IPS-15b (cell line): ENCODE data around the gene TMCO4.
"Not testable (repeated sequence)": the region's sequence is repeated elsewhere in the genome, so short reads cannot be mapped to it uniquely, and the experiment has no call there.

Experiments used
- H3K27me3 ChIP-seq: one replicate; pipeline ENCODE4 v1.6.1; 2013; ENCODE audit warnings: low read length; ENCODE audit not compliant: control insufficient read depth, insufficient read depth
- H3K36me3 ChIP-seq: one replicate; pipeline ENCODE4 v1.6.1; 2013; ENCODE audit warnings: low read length; ENCODE audit not compliant: control insufficient read depth, insufficient read depth
- H3K4me1 ChIP-seq: one replicate; pipeline ENCODE4 v1.6.1; 2013; ENCODE audit warnings: mild to moderate bottlenecking, low read length; ENCODE audit not compliant: control insufficient read depth, insufficient read depth
- H3K4me3 ChIP-seq: one replicate; pipeline ENCODE4 v1.5.1; 2013; ENCODE audit warnings: low read depth, low read length
- H3K9ac ChIP-seq: one replicate; pipeline ENCODE4 v1.6.1; 2013; ENCODE audit warnings: low read depth, mild to moderate bottlenecking, low read length
- H3K9me3 ChIP-seq: one replicate; pipeline ENCODE4 v1.6.1; 2013; ENCODE audit warnings: mild to moderate bottlenecking, low read length; ENCODE audit not compliant: control insufficient read depth, insufficient read depth

The TMCO4 gene

DNA sequence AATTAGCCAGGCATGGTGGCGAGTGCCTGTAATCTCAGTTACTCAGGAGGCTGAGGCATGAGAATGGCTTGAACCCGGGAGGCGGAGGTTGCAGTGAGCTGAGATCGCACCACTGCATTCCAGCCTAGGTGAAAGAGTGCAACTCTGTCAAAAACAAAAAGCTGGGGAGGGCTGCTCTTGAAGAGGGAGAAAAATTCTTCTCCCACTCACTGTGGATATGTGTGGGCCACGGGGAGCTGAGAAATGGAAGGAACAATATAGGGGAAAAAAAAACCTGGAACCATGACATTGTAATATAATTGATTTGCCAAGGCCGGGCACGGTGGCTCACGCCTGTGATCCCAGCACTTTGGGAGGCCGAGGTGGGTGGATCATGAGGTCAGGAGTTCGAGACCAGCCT is 163.0 kb downstream of the TMCO4 start:
- not testable (repeated sequence) for H3K27me3 ChIP-seq, H3K4me1 ChIP-seq, H3K9ac ChIP-seq, H3K9me3 ChIP-seq, H3K36me3 ChIP-seq, H3K4me3 ChIP-seq

DNA sequence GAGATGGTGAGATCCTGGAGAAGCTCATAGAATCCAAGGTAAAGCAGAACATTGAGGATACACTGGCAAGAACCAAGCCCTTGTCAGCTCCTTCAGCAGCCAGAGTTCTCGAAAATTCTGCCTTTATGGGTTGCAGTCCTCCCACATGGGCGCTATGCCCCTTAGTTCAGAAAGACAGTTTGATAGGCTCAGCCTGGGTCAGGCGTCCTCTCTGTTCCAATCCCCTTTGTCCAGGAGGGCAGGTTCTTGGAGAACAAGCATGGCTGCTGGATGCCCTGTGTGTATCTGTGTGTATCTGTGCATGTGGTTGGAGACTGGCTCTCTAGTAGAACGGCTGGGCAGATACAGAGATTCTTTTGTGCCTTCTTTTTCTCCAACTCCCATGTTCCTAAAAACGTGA is 163.7 kb downstream of the TMCO4 start:
- no peak overlapping the region for H3K9ac ChIP-seq
- no peak overlapping the region for H3K4me3 ChIP-seq
- H3K27me3 ChIP-seq: no peaks in the 10 kb centered on the region
- no peaks in the 10 kb centered on the region for H3K9me3 ChIP-seq
- peaks cover 6% of the 10 kb centered on the region for H3K4me1 ChIP-seq
- H3K36me3 ChIP-seq: no peaks in the 10 kb centered on the region

DNA sequence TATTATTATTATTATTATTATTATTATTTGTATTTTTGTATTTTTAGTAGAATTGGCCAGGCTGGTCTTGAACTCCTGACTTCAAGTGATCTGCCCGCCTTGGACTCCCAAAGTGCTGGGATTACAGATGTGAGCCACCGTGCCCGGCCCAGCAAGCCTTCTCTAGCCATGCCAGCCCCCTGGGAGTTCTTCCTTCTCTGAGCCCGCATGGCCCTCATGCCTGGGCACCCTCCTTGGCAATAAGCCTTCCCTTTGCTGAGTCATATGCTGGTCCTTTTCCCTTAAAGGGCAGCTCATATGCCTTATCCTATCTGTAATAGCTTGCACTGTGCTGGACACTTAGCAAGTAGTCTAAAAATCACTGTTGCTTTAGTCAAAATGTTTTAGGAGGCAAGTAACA is 164.1 kb downstream of the TMCO4 start:
- Histone ChIP-seq H3K9me3 (no peaks in the 10 kb centered on the region), H3K4me3 (no peak overlapping the region), H3K36me3 (no peaks in the 10 kb centered on the region), H3K4me1 (peaks cover 7% of the 10 kb centered on the region), H3K27me3 (no peaks in the 10 kb centered on the region), H3K9ac (no peak overlapping the region)

- H3K4me1 ChIP-seq, H3K4me3 ChIP-seq, H3K36me3 ChIP-seq, H3K27me3 ChIP-seq, H3K9me3 ChIP-seq, H3K9ac ChIP-seq: not testable (repeated sequence)
Measured at GRCh38 chr1:19635064-19635463, 164.7 kb downstream of the TMCO4 start.

DNA sequence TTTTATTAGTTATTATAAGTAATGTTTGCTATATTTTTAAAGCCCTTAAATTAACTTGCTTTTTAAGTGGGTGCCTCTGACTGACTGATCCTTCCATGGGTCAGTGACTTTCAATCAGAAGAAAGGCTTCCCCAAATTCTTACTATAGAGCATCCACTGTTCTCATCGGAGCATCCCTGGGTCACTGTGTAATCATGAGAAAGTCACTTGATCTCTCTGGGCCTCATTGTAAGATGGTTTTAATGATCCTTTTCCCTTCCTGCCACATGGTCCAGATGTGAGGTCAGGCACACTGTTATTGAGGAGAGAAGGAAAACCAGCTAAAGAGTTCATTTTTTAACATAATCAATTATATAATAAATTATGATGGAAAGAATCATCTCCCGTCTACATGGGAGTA is 166.6 kb downstream of the TMCO4 start:
- H3K4me1 ChIP-seq: peaks cover 10% of the 10 kb centered on the region

More for the DNA sequence above, 166.6 kb downstream of the TMCO4 start:
- no peaks in the 10 kb centered on the region for H3K36me3 ChIP-seq
- H3K9ac ChIP-seq: no peak overlapping the region
- no peaks in the 10 kb centered on the region for H3K27me3 ChIP-seq
- no peak overlapping the region for H3K4me3 ChIP-seq
- H3K9me3 ChIP-seq: no peaks in the 10 kb centered on the region
